ENCODE results near the gene SYDE1.
A peak's percentile ranks its signal among the peaks of the same experiment; 100 is the strongest.
"Not testable (repeated sequence)": the region's sequence is repeated elsewhere in the genome, so short reads cannot be mapped to it uniquely, and the experiment has no call there.

SYDE1 gene, protein sequence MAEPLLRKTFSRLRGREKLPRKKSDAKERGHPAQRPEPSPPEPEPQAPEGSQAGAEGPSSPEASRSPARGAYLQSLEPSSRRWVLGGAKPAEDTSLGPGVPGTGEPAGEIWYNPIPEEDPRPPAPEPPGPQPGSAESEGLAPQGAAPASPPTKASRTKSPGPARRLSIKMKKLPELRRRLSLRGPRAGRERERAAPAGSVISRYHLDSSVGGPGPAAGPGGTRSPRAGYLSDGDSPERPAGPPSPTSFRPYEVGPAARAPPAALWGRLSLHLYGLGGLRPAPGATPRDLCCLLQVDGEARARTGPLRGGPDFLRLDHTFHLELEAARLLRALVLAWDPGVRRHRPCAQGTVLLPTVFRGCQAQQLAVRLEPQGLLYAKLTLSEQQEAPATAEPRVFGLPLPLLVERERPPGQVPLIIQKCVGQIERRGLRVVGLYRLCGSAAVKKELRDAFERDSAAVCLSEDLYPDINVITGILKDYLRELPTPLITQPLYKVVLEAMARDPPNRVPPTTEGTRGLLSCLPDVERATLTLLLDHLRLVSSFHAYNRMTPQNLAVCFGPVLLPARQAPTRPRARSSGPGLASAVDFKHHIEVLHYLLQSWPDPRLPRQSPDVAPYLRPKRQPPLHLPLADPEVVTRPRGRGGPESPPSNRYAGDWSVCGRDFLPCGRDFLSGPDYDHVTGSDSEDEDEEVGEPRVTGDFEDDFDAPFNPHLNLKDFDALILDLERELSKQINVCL

DNA sequence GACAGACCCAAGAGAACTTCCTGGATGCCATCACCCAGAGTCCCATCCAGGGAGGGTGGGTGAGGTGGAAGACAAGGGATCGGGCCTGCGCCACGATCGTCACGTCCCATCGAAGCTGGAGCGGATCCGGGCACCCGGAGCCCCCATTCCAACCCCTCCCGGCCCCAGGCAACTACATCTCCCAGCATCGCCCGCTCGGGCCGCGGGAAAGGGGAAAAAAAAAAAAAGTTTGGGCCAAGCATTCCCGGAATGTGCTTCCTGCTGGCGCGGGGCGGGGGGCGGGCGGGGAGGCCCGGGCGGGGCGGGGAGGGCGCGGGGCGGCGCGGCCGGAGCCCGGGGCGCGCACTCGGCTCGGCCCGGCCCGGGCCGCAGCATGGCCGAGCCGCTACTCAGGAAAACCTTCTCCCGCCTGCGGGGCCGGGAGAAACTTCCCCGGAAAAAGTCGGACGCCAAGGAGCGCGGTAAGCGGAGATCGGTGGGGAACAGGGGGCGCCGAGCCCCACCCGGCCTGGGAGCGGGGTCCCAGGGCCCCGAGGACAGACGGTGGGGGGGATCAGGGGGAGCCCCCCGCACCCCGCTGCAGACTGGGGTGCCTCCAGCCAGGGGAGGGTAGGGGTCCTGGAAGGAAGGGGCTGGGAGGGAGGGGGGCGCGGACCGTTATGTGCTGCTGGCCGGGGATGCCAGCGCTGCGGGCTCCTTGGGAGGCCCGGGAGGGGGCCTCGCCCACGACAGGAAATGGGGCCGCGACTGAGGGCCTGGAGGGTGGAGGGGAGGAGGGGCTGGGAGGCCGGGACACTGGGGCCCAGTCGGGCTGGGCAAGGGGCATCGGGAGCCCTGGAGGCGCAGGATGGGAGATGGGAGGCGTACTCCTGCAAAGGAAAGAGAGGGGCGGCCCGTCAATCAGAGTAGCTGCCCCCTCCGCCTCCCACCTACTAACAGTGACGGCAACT is at the start of gene SYDE1:
TSS of gene SYDE1 (plus strand) at position 341 of the 950 bp plus-strand sequence. CDS start at position 374, 33 bp downstream.
- DNase-seq = no peak

DNA sequence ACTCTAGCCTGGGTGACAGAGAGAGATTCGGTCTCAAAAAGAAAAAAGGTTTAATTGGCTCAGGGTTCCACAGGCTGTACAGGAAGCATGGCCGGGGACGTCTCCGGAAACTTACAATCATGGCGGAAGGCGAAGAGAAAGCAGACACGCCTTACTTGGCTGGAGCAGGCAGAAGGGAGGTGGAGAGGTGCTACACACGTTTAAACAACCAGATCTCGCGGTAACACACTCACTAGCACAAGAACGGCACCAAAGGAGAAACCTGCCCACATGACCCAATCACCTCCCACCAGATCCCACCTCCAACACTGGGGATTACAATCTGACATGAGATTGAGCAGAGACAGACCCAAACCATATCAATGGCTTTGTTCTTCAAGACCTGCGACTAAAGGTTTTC is 45.2 kb upstream of the SYDE1 start:
- DNase-seq = no peak

DNA sequence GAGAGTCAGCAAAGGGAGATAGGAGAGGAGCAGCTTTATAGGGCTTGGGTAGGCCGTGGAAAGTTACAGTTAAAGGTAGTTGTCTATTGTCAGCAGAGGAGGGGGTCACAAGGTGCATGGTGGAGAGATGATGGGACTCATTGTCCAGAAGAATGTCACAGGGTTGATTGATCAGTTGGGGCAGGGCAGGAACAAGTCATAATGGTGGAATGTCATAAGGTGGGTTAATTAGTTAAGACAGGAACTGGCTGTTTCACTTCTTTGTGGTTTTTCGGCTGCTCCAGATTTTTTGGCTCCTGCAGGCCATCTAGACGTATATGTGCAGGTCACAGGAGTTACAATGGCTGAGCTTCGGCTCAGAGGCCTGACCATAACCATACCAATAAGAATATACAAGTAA is 36.8 kb upstream of the SYDE1 start:
- DNase-seq = not testable (repeated sequence)

DNA sequence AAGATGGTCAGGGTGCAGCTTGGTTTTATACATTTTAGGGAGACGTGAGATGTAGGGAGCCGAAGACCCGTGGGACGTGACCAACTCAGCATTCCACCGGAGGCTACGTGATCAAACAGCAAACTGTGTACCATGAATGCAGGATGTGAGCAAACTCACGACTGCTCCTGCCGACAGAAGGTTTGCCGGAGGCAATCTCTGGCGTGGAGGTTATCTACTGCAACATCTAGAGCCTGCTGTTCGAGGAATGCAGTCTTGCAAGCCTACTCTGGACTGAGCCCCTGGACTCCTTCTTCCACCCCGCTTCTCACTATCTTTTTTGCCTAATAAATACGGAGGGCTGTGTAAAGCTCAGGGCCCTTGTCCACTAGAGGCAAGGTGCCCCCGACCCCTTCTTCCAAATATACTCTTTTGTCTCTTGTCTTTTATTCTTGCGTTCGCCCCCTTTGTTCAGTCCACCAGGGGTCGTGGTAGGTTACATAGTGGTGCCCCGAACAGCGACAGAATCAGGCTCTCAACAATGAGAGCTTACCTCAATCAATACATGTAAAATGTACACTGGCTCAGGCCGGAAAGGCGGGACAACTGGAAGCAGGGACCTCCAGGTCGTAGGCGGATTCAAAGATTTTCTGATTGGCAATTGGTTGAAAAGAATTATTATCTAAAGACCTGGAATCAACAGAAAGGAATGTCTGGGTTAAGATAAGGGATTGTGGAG is 34.1 kb upstream of the SYDE1 start:
- no peak for DNase-seq

DNA sequence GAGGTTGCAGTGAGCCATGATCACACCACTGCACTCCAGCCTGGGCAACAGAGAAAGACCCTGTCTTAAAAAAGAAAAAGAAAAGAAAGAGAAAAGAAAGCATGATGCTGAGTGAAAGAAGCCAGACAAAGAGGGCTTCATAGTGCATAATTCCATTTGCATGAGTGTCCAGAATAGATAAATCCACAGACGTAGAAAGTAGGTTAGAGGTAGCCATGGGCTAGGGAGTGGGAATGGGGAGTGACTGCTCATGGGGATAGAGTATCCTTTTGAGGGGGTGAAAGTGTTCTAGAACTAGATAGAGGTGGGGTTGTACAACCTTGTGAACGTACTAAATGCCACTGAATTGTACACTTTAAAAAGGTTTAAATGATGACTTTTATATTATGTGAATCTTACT is 32.8 kb upstream of the SYDE1 start:
- no peak for DNase-seq

DNA sequence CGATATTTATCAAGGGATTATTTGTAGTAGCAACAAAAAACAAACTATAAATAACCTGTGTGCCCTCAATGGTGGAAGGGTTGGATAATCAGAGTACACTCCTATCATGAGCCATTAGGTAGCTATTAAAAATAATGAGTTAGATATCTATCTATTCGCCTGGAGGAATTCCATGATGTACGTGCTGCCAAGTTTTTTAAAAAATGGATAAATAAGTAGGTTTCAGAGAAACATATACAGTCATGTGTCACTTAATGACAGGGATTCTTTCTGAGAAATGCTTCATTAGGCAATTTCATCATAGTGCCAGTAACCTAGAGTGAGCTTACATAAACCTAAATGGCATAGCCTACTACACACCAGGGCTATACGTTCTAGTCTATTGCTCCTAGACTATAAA is 31.4 kb upstream of the SYDE1 start:
- DNase-seq = no peak

DNA sequence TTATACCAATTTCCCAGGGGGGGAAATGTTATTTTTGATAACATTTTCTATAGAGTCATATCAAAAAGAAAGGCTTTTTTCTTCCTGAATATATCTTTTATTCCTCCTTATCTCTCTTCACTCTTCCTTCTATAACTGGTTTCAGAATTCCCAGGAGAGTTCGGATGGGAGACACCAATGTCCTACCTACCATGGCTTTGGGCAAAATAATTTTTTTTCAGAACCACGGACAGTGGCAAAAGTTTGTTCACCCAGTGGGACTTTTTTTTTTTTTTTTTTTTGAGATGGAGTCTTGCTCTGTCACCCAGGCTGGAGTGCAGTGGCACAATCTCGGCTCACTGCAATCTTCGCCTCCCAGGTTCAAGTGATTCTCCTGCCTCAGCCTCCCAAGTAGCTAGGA is 27.2 kb upstream of the SYDE1 start:
- DNase-seq = not testable (repeated sequence)

DNA sequence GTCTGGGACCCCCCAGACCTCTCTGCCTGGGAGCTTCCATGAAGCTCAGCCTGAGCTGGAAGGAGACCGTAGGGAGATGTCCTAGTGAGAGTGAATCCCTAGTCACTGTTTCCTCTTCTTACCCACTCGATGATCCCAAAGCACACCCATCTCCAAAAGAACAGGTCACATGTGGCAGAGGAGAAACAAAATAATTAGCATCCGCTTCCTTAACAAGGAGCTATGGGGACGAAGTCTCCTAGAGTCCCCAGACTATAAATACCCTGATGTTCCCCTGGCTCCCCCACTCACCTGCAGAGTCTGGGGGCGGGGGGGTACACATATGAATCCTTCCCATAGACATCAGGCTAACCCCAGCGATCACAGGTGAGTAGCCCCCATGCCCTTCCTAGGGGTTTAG is 25.3 kb upstream of the SYDE1 start, which contains the start of gene OR1I1:
TSS of gene OR1I1 (plus strand) at position 301 of the 400 bp plus-strand sequence. CDS start 4,855 bp downstream, outside the sequence.
- DNase-seq = no peak

DNA sequence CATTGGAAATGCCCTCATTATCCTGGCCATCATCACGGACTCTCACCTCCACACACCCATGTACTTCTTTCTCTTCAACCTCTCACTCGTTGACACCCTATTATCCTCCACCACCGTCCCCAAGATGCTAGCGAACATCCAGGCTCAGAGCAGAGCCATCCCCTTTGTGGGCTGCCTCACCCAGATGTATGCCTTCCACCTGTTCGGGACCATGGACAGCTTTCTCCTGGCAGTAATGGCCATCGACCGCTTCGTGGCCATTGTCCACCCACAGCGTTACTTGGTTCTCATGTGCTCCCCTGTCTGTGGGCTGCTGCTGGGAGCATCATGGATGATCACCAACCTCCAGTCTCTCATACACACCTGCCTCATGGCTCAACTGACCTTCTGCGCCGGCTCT is 20.0 kb upstream of the SYDE1 start:
- DNase-seq = no peak

DNA sequence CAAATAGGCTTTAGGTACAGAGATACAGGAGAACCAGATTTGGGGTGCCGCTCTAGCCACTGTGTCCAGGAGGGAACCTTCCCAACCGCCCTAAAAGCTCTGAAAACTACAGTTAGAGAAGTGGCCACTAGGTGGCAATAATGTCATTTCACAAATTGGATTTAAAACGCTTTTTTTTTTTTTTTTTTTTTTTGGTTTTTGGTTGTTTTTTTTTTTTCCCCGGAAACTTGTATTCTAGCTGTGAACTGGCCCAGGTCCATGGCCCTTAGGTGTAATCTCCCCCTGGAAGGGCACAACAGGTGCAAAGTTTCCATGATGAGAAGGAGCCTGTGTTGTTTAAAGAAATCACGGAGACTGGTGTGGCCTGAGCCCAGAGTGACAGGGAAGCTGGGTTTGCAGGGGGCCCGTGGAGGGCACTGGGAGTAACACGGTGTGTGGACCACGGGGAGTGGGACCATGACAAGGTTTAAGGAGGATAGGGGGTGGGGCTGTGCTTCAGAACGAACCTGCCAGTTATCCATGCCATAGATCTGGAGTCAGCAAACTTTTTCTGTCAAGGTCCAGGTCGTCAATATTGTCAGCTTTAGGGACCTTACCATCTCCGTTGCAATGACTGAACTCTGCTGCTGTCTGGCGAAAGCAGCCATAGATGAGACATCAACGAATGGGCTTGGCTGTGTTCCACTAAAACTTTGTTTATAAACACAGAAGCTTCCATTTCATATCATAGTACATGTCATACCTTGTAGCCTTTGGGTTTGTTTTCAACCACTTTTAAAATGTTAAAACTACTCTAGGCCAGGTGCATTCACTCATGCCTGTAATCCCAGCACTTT is 15.1 kb upstream of the SYDE1 start:
- peak; percentile 72 for DNase-seq

DNA sequence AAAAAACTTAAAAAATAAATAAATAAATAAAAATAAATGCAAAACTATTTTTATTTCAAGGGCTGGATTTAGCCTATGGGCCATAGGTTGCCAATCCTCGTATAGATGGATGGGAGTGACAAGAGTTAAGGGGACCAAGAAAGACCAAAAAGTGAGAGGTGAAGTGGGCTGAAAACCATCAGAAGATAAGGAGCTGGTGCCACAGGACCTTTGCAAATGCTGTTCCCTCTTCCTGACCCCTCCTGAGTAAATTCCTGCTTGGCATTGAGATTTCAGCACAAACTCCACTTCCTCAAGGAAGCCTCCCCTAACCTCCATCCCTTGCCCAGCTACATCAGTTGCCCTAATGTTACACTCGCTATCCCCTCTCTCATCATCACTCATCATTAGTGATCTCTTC is 14.2 kb upstream of the SYDE1 start:
- no peak for DNase-seq

DNA sequence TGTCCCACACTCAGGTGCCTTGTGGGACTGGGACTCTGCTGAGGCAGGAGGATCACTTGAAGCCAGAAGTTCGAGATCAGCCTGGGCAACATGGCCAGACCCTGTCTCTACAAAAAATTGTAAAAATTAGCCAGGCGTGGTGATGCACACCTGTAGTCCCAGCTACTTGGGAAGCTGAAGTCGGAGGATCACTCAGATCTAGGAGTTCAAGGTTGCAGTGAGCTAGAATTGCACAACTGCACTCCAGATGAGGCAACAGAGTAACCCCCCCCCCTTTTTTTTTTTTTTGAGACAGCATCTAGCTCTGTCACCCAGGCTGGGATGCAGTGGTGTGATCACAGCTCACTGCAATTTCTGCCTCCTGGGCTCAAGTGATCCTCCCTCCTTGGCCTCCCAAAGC is 11.0 kb upstream of the SYDE1 start:
- no peak for DNase-seq

DNA sequence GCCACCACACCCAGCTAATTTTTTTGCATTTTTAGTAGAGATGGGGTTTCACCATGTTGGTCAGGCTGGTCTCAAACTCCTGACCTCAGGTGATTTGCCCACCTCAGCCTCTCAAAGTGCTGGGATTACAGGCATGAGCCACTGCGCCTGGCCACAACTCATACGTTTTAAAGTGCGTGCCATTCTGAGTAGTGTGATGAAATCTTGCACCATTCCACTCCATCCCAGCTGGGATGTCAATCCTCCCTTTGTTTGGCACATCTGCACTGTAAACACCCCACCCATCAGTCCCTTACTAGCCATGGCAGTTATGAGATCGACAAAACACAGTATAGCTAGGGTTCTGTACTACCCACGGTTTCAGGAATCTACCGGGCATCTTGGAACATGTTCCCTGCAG is 9.2 kb upstream of the SYDE1 start:
- not testable (repeated sequence) for DNase-seq

DNA sequence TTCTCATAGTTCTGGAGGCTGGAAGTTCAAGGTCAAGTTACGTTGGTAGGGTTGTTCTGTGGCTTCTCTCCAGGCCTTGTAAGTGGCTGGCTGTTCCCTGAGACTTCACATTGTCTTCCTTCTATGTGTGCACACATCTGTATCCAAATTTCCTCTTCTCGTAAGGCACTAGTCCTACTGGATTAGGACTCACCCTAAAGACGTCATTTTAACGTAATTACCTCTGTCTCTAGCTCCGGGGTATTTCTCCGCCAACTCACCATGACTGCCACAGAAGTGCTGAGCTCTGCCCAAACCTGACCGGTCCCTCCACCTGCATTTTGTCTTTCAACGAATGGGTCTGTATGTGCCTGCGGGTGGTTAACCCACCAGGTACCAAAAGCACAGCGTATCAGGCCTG is 8.7 kb upstream of the SYDE1 start:
- DNase-seq = no peak

DNA sequence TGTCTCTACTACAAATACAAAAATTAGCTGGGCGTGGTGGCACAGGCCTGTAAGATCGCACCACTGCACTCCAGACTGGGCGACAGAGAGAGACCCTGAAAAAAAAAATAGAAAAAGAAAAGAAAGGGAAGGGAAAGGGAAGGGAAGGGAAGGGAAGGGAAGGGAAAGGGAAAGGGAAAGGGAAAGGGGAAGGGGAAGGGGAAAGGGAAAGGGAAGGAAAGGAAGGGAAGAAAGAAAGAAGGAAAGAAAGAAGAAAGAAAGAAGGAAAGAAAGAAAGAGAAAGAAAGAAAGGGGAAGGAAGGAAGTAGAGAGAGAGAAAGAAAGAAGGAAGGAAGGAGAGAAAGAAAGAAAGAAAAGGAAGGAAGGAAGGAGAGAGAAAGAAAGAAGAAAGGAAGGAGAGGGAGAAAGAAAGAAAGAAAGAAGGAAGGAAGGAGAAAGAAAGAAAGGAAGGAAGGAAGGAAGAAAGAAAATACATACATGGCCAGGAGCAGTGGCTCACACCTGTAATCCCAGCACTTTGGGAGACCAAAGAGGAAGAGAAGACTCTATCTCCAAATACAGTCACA is 8.1 kb upstream of the SYDE1 start:
- DNase-seq = no peak

DNA sequence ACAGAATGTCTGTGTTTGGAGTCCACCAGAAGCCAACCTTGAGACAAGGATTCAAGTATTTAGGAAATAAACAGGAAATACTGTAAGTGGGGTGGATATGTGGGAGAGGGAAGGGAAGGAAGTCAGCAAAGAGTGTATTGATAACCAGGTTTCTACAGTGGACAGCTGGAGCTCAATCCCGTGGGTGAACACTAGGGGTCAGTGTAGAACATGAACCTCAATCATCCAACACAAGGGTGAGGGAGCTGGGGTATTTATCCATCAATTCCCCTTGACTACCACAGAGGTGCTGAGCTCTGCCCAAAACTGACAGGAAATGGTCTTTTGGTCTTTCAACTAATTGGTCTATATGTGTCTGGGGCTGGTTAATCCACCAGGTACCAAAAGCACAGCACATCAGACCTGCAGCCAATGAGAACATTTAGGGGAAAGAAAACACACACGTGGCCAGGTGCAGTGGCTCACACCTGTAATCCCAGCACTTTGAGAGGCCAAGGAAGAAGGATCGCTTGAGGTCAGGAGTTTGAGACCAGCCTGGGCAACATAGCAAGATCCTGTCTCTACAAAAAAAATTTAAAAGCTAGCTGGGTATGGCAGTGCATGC is 5.6 kb upstream of the SYDE1 start:
- peak; percentile 33 for DNase-seq

DNA sequence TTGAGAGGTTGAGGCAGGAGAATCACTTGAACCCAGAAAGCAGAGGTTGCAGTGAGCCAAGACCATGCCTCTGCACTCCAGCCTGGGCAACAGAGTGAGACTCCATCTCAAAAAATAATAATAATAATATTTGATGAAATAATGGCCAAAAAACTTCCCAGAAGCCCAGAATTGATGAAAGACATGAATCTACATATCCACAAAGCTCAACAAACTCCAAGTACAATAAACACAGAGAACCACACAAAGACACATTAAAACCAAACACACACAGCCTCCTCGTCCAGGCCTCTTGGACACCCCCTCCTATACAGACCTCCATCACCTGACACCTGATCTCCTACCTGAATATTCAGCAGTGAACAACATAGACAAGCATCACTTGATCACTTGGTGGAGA is 3.2 kb upstream of the SYDE1 start:
- no peak for DNase-seq

DNA sequence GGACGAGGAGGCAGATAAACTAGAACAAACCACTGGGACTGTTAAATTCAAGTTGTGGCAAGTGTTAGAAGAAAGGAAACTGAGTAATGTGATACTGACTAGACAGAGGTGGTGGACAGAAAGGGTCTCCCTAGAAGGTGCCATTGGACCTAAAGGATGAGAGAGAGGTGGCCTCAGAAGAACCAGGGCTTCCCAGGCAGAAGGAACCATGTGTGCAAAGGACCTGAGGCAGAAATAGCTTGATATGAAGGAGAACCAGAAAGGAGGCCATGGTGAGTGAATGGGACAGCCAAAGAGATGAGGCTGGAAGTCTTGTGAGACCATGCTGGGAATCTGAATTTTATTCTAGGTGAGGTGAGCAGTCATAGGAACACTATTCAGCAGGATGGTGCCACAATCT is 2.8 kb upstream of the SYDE1 start:
- no peak for DNase-seq

DNA sequence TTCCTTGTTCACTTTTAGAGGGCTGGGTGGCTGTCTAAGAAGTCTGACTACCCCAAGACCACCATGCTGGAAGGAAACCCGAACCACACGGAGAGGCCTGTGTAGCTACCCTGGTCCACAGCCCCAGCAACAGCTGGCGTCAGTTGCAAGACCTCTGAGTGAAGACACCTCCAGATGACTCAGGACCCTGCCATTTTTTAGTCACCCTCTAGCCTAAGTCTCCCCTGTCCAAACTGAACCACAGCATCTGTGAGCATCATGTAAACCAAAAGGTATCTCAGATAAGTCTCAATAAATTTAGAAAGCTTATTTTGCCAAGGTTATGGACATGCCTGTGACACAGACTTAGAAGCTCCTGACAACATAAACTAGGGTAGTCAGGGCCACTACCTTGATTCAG is 2.2 kb upstream of the SYDE1 start:
- DNase-seq = no peak

DNA sequence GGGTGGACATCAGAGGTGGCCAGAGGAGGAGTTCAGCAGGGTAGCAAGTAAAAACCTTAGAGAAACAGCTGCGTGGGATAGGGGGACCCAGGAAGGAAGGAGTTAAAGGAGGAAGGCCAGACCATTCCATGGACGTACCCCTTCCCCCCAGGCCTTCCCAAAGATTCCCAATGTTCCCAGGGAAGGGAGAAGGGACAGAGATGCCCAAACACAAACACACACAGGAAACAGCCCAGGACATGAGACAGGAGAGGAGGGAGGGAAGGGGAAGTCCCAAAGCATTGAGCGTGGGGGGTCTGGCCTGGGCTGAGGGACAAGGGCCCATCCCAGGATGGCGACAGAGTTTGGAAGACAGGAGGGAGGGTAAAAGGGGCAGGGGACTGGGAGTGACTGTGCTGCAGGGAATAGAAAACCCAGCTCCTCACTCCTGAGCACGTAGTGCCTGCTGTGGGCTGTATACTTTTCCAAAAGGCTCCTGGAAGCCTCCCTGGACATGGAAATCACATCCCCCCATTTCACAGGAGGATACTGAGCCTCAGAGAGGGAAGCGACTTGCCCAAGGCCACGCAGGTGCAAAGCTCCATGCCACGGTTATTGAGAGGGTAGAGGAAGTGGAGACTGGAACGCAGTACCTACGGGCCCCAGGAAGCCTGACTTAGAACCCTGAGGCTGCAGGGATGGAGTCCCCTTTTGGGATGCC is 1.1 kb downstream of the SYDE1 start:
- DNase-seq = no peak
